ENCODE results near the gene UVRAG.

DNA sequence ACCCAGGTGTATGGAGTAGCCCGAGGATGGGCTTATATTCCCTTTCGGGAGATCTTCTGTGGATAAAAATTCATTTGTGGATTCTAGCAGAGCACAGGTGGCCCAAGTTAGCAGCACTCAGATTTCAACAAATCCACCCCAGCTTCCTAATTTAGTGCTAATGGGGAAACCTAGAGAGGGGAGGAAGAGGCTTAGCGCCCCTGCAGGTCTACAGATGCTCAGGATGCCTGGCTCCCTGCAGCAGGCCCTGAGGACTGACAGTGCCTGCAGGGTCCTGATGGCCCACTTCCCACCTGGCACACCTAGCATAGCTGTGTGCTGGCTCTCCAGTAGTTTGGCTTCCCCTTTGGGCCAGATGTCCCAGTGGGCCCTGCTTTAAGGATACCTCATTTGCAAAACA, 40.0 kb upstream of the UVRAG start:
- TF ChIP-seq, protein P1, sequence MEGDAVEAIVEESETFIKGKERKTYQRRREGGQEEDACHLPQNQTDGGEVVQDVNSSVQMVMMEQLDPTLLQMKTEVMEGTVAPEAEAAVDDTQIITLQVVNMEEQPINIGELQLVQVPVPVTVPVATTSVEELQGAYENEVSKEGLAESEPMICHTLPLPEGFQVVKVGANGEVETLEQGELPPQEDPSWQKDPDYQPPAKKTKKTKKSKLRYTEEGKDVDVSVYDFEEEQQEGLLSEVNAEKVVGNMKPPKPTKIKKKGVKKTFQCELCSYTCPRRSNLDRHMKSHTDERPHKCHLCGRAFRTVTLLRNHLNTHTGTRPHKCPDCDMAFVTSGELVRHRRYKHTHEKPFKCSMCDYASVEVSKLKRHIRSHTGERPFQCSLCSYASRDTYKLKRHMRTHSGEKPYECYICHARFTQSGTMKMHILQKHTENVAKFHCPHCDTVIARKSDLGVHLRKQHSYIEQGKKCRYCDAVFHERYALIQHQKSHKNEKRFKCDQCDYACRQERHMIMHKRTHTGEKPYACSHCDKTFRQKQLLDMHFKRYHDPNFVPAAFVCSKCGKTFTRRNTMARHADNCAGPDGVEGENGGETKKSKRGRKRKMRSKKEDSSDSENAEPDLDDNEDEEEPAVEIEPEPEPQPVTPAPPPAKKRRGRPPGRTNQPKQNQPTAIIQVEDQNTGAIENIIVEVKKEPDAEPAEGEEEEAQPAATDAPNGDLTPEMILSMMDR (IDR thresholded peaks at IDR 0.05; ENCODE audit: low read length) = no peak
- no peak for TF ChIP-seq EZH2 (optimal IDR thresholded peaks at IDR 0.05; ENCODE audit: low read depth, low read length)
